ENCODE results near the gene ACOX2. TPM values are rescaled to one million over a fixed set of nuclear protein-coding genes. Genes with fewer than 3 reads are reported as not detected.

Gene ACOX2
- total RNA-seq, 1 experiment from 2014 or later, result 3.5 TPM

DNA sequence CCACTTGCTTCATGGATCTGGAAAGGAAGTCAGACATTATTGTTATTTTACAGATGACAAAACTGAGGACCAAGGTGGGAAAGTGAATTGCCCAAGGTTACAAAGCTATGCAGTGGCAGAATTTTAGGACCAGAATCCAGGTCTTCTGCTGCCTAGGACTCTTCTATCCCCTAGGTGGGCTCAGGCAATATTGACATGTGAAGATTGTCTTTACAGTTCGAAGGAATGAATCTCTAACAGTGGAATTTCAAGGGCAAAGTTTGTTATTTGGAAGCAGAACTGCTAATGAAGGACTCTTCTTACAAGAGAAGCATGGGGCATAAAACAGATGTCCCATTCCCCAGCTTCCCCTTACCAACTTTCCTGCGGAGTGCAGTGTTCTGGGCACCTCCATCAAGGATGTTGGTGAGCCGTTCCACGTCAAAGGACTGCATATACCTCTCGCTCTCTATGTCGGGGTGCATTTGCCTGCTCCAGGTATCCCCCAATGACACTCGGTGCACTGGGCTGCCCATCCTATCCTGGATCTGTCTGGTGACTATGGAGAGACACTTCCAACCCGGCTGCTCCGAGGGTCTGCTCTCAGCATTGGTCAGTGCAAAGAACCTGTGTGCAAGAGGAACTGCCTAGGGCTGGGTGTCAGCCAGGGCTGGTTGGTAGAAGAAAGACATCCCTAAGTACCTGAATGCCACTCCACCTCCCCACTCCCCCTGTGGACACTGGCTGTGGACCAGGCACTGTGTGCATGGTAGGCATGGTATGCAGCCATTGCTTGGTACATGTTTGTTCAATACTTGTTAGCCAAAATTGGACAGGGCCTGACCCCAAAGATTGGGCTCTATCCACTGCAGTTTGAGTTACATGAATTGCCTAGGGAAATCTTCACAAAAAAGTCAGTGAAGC is 2.1 kb downstream of the ACOX2 start:
- Histone ChIP-seq H3K27me3 (ENCODE audit: insufficient read depth, low read depth) (no peaks in the 10 kb centered on the region), H3K27ac (no peak overlapping the region), H4K20me1 (ENCODE audit: insufficient read depth) (no peaks in the 10 kb centered on the region), H3K4me2 (no peak overlapping the region), H3K4me3 (no peak overlapping the region), H3K9me2 (ENCODE audit: insufficient read depth) (no peaks in the 10 kb centered on the region), H3K4me1 (replicated peaks; ENCODE audit: insufficient read depth) (no peaks in the 10 kb centered on the region), H3K9me3 (ENCODE audit: insufficient read depth, low read depth) (no peaks in the 10 kb centered on the region), H3K36me3 (ENCODE audit: low read depth) (no peaks in the 10 kb centered on the region), H2AFZ (no peak overlapping the region), H3F3A (ENCODE audit: insufficient read depth, low read depth) (no peaks in the 10 kb centered on the region; the same call in 1 of the 2 replicates), H3K79me2 (ENCODE audit: low read depth) (no peaks in the 10 kb centered on the region)
- no peak for TF ChIP-seq EZH2 (IDR thresholded peaks at IDR 0.05; ENCODE audit: low read depth)
- TF ChIP-seq, protein P1, sequence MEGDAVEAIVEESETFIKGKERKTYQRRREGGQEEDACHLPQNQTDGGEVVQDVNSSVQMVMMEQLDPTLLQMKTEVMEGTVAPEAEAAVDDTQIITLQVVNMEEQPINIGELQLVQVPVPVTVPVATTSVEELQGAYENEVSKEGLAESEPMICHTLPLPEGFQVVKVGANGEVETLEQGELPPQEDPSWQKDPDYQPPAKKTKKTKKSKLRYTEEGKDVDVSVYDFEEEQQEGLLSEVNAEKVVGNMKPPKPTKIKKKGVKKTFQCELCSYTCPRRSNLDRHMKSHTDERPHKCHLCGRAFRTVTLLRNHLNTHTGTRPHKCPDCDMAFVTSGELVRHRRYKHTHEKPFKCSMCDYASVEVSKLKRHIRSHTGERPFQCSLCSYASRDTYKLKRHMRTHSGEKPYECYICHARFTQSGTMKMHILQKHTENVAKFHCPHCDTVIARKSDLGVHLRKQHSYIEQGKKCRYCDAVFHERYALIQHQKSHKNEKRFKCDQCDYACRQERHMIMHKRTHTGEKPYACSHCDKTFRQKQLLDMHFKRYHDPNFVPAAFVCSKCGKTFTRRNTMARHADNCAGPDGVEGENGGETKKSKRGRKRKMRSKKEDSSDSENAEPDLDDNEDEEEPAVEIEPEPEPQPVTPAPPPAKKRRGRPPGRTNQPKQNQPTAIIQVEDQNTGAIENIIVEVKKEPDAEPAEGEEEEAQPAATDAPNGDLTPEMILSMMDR (conservative IDR thresholded peaks at IDR 0.05), result no peak
- POLR2A ChIA-PET (ENCODE audit: unreplicated experiment), result no interaction called here
- CTCF ChIA-PET, result no interaction called here
- no TSS peak for BruUV-seq (replicated peaks)
- intact Hi-C loops (cut with micrococcal nuclease; ENCODE audit: unreplicated experiment), result loop anchor here (5.0 kb wide), 1 partner anchor 228 kb away; the partner anchor contains the start of genes HTD2 and RPP14
- no peak for DNase-seq

DNA sequence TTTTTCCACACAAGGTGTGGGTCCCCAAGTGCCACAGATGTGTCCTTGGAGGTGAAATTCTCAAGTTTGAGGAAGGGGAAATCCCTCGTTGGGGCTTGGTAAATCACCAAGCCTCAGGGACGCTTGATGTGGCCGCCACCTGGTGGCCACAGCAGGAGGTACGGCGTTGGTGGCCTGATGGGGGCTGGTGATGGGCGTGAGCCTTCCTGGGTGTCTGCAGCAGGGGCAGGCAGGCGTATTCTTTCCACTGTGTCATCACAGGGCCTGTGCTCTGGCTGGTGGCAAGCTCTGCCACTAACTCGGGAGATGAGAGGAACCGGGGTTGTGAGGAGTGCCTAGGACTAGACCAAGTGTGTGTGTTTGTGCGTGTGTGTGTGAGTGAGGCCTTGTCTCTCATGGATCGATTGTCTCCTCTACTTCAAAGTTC is 4.2 kb downstream of the ACOX2 start:
- no peak overlapping the region for H3K4me2 ChIP-seq
- no peaks in the 10 kb centered on the region for H4K20me1 ChIP-seq (ENCODE audit: insufficient read depth)
- H2AFZ ChIP-seq, result no peak overlapping the region
- no peaks in the 10 kb centered on the region for H3K9me3 ChIP-seq (ENCODE audit: insufficient read depth, low read depth)
- TF ChIP-seq EZH2 (IDR thresholded peaks at IDR 0.05; ENCODE audit: low read depth), result no peak
- TF ChIP-seq, protein P1 (conservative IDR thresholded peaks at IDR 0.05), result peak; percentile 96
- ChIA-PET POLR2A (ENCODE audit: unreplicated experiment) (interaction anchor here (0.6 kb wide), 1 partner anchor 42 kb away, joined by 3 read pairs; no protein-coding TSS in a partner anchor), CTCF (no interaction called here)
- H3K79me2 ChIP-seq (ENCODE audit: low read depth), result no peaks in the 10 kb centered on the region
- H3K36me3 ChIP-seq (ENCODE audit: low read depth), result no peaks in the 10 kb centered on the region
- no peak overlapping the region for H3K27ac ChIP-seq
- H3K4me3 ChIP-seq, result no peak overlapping the region
- no peaks in the 10 kb centered on the region for H3K27me3 ChIP-seq (ENCODE audit: insufficient read depth, low read depth)
- H3F3A ChIP-seq (ENCODE audit: insufficient read depth, low read depth), result no peaks in the 10 kb centered on the region; the same call in 1 of the 2 replicates
- peak; percentile 52 to 71 for DNase-seq
- H3K9me2 ChIP-seq (ENCODE audit: insufficient read depth), result no peaks in the 10 kb centered on the region
- no TSS peak for BruUV-seq (replicated peaks)
- peaks cover 7% of the 10 kb centered on the region; the same call in 1 of the 2 replicates for H3K4me1 ChIP-seq (replicated peaks; ENCODE audit: insufficient read depth)
- intact Hi-C loops (cut with micrococcal nuclease; ENCODE audit: unreplicated experiment), result loop anchor here (1.0 to 5.0 kb wide), 6 partner anchors 42 to 346 kb away; partner anchors contain the start of genes HTD2 and RPP14

- no peak for DNase-seq
- Histone ChIP-seq H3K4me3 (no peak overlapping the region), H2AFZ (no peak overlapping the region), H3F3A (ENCODE audit: insufficient read depth, low read depth) (no peaks in the 10 kb centered on the region; the same call in 1 of the 2 replicates), H3K4me2 (no peak overlapping the region), H3K27ac (no peak overlapping the region), H3K9me2 (ENCODE audit: insufficient read depth) (no peaks in the 10 kb centered on the region), H3K4me1 (replicated peaks; ENCODE audit: insufficient read depth) (peaks cover 10% of the 10 kb centered on the region; the same call in 1 of the 2 replicates), H3K9me3 (ENCODE audit: insufficient read depth, low read depth) (no peaks in the 10 kb centered on the region), H3K79me2 (ENCODE audit: low read depth) (no peaks in the 10 kb centered on the region), H4K20me1 (ENCODE audit: insufficient read depth) (no peaks in the 10 kb centered on the region), H3K36me3 (ENCODE audit: low read depth) (no peaks in the 10 kb centered on the region), H3K27me3 (ENCODE audit: insufficient read depth, low read depth) (no peaks in the 10 kb centered on the region)
- ChIA-PET CTCF (no interaction called here), POLR2A (ENCODE audit: unreplicated experiment) (no interaction called here)
- BruUV-seq (replicated peaks), result no TSS peak
- TF ChIP-seq, protein P1 (conservative IDR thresholded peaks at IDR 0.05), result no peak
- TF ChIP-seq EZH2 (IDR thresholded peaks at IDR 0.05; ENCODE audit: low read depth), result no peak
- intact Hi-C loops (cut with micrococcal nuclease; ENCODE audit: unreplicated experiment), result loop anchor here (1.0 to 5.0 kb wide), 6 partner anchors 41 to 345 kb away; partner anchors contain the start of genes HTD2 and RPP14
These were observed 5.0 kb downstream of the ACOX2 start for GRCh38 chr3:58531956-58532355.
